MM.1S (cell line): Measurements from ENCODE around the gene NUDT4B.
"Not testable (repeated sequence)": the region's sequence is repeated elsewhere in the genome, so short reads cannot be mapped to it uniquely, and the experiment has no call there.

Experiments used
- EZH2 ChIP-seq: fragments of 300-600 bp; sonication (generic); optimal IDR thresholded peaks from 2 replicates; pipeline ENCODE3; 2017; ENCODE audit warnings: low read depth, mild to moderate bottlenecking, antibody characterized with exemption, low read length, mixed read lengths
- EZH2phosphoT487 ChIP-seq: fragments of 300-600 bp; sonication (generic); IDR thresholded peaks from 2 replicates; pipeline ENCODE4 v1.6.1; 2018; ENCODE audit warnings: antibody characterized with exemption, low read length
- TF ChIP-seq, protein P1 (sequence below): fragments of 300-600 bp; sonication (generic); IDR thresholded peaks from 2 replicates; pipeline ENCODE4 v1.5.1; 2016; ENCODE audit warnings: antibody characterized with exemption, low read length, mixed read lengths

DNA sequence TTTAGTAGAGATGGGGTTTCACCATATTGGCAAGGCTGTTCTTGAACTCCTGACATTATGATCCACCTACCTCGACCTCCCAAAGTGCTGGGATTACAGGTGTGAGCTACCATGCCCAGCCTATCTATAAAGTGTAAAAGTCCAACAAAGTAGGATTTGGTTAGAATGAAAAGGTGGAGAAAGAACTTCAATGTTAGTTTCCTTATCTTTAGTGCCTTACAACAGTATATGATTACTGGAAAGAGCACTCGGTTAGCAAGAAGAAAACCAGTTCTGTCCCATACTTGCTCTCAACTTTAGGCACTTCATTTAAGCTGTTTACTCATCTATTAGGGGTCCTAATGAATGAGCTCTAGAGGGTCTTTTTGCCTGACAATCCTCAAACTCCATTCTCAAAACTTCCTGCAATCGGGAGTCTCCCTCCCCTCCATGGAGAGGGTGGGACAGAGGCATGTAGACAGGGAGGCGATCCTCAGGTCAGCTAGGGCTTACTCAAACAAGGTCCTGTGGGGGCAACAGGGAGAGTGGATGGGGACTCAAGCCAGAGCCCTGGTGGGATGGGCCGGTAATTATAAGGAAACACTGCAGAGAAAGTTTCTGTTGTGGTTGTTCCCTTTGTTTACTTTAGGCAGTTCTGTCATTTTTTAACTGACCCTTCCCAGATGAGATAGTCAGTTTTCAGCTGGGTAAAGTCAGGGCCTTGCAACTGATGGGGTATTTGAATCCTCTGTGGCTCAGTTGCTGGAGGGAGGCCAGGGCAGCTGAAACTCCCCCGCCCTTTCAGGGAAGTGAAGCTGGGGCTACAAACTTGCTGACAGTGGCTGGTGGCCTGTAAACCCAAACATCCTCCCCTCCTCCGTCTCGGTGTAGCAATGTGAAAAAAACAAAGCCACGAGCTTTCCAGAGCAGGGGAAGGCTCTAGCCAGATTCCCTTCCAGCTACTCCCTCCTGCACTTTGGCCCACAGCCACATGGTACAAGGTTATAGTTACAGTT is 4.6 kb upstream of the NUDT4B start:
- TF ChIP-seq EZH2phosphoT487, EZH2: not testable (repeated sequence)
- TF ChIP-seq, protein P1, sequence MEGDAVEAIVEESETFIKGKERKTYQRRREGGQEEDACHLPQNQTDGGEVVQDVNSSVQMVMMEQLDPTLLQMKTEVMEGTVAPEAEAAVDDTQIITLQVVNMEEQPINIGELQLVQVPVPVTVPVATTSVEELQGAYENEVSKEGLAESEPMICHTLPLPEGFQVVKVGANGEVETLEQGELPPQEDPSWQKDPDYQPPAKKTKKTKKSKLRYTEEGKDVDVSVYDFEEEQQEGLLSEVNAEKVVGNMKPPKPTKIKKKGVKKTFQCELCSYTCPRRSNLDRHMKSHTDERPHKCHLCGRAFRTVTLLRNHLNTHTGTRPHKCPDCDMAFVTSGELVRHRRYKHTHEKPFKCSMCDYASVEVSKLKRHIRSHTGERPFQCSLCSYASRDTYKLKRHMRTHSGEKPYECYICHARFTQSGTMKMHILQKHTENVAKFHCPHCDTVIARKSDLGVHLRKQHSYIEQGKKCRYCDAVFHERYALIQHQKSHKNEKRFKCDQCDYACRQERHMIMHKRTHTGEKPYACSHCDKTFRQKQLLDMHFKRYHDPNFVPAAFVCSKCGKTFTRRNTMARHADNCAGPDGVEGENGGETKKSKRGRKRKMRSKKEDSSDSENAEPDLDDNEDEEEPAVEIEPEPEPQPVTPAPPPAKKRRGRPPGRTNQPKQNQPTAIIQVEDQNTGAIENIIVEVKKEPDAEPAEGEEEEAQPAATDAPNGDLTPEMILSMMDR, result not testable (repeated sequence)
